ENCODE results near the gene AP2A2. TPM values are rescaled to one million over a fixed set of nuclear protein-coding genes. Genes with fewer than 3 reads are reported as not detected.

The AP2A2 gene
- total RNA-seq, 1 donor from 2014 or later: 78.1 TPM

DNA sequence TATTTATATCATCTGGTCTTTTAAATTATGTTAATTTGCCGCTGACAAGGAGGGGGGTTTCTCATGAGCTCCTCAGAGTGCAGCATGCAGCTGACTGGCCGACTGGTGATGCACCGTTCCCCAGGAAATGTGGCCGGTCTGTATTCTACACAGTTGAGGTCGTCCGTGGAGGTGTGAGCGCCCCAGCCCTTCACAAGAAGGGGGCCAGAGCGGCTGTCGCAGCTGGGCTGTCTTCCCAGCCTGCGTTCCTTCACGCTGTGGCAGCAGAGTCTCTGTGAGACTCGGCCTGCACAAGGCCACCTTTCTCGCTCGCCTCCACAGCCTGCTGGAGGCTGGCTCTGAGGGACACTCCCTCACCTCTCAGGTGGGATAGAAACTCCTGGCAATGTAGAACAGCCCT lies 43.2 kb downstream of the AP2A2 start:
- H3K9me3 Mint-ChIP-seq: no peaks in the 10 kb centered on the region
- no peak overlapping the region for H3K4me3 Mint-ChIP-seq
- no peaks in the 10 kb centered on the region for H3K27me3 Mint-ChIP-seq (ENCODE audit: low read depth)
- no peak overlapping the region for H3K27ac Mint-ChIP-seq (ENCODE audit: unreplicated experiment)
- H3K36me3 Mint-ChIP-seq (ENCODE audit: low read depth): peaks cover 14% of the 10 kb centered on the region
- TF ChIP-seq, protein P1, sequence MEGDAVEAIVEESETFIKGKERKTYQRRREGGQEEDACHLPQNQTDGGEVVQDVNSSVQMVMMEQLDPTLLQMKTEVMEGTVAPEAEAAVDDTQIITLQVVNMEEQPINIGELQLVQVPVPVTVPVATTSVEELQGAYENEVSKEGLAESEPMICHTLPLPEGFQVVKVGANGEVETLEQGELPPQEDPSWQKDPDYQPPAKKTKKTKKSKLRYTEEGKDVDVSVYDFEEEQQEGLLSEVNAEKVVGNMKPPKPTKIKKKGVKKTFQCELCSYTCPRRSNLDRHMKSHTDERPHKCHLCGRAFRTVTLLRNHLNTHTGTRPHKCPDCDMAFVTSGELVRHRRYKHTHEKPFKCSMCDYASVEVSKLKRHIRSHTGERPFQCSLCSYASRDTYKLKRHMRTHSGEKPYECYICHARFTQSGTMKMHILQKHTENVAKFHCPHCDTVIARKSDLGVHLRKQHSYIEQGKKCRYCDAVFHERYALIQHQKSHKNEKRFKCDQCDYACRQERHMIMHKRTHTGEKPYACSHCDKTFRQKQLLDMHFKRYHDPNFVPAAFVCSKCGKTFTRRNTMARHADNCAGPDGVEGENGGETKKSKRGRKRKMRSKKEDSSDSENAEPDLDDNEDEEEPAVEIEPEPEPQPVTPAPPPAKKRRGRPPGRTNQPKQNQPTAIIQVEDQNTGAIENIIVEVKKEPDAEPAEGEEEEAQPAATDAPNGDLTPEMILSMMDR (conservative IDR thresholded peaks at IDR 0.05): no peak
- no peaks in the 10 kb centered on the region for H3K4me1 Mint-ChIP-seq
- no peak for DNase-seq (ENCODE audit: low read depth, low spot score)

DNA sequence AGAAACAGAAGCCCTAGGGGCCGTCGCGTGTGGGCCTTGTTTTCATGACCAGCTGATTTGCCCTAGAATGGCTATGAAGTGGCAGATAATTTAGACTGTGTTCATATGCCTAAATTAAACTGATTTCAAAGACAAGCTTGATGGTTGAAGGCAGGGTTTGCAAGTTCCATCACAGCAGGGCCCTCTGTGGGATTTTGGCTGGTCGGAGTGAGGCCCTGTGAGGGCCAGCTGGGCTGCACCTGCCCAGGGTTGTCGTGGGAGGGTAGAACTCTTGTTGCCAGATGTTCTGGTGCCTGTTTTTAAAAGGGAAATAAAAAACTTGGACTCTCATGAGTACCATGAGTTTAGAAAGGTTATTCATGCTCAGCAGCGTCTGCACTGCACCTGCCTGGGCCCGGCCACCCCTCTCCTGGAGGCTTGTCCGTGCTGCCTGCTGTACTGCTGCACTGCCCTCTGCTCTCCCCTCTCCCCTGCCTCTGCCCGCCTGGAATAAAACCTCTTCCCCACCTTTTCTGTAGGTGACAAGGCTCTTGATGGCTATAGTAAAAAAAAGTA lies 44.1 kb downstream of the AP2A2 start:
- Mint-ChIP-seq H3K4me1 (no peaks in the 10 kb centered on the region), H3K4me3 (no peak overlapping the region), H3K27me3 (ENCODE audit: low read depth) (no peaks in the 10 kb centered on the region), H3K36me3 (ENCODE audit: low read depth) (peaks cover 5% of the 10 kb centered on the region), H3K27ac (ENCODE audit: unreplicated experiment) (no peak overlapping the region), H3K9me3 (no peaks in the 10 kb centered on the region)
- TF ChIP-seq, protein P1 (conservative IDR thresholded peaks at IDR 0.05): no peak
- DNase-seq (ENCODE audit: low read depth, low spot score): no peak

DNA sequence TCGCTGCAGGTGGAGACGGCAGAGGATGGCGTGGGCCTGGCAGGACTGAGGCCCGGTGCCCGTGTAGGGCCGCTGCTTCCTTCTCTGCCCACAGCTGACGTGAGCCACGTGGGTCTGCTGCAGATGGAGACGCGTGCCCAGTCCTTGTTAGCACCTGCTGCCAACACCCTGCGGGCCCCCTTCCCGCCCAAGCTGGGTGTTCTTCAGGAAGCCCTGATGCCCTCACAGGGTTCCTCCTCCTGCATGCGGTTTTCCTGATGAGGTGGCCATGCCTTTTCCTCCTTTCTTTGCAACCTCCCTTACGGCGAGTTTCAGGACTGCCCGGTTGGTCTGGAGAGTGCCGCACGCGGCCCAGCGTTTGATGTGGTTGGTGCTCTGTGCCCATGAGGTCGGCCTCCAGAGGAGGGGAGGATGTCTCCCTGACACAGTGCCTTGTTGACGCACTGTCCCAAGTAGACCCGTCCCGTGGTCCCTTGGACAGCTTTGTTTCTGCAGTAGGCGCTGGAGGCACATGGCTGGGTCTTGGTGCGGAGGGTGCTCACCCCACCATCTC lies 44.7 kb downstream of the AP2A2 start:
- TF ChIP-seq, protein P1 (conservative IDR thresholded peaks at IDR 0.05): no peak
- Mint-ChIP-seq H3K9me3 (no peaks in the 10 kb centered on the region), H3K4me3 (no peak overlapping the region), H3K27ac (ENCODE audit: unreplicated experiment) (no peak overlapping the region), H3K27me3 (ENCODE audit: low read depth) (no peaks in the 10 kb centered on the region), H3K36me3 (ENCODE audit: low read depth) (peaks cover 5% of the 10 kb centered on the region), H3K4me1 (no peaks in the 10 kb centered on the region)
- no peak for DNase-seq (ENCODE audit: low read depth, low spot score)

DNA sequence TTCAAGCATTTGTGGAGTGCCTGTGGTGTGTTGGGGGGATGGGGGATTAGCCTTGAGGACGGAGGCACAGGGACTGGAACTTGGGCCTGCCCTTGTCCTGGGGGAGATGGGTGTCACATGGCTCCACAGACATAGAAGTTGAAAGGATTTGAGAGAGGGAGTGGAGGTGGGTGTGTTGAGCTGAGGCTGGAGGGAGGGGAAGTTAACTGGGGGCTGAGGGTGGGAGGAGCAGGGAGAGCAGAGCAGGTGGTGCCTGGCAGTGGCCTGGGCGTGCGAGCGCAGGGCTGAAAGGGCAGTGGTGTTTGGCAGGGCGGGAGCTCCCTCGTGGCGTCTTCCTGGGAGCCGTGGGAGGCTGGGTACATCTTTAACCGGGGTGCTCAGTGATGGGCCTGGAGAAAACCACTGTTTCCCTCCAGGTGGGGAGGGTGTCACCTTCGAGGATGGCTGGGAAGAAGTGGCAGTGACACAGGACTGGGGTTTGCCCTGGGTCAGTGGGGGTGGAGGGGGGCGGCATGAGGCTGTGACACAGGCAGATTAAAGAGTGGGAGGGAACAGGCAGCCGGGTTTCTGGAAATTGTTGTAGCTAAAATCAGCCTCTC lies 45.5 kb downstream of the AP2A2 start:
- Mint-ChIP-seq H3K27me3 (ENCODE audit: low read depth) (no peaks in the 10 kb centered on the region), H3K27ac (ENCODE audit: unreplicated experiment) (no peak overlapping the region), H3K4me3 (no peak overlapping the region), H3K36me3 (ENCODE audit: low read depth) (peaks cover 3% of the 10 kb centered on the region), H3K9me3 (no peaks in the 10 kb centered on the region), H3K4me1 (peaks cover 5% of the 10 kb centered on the region)
- TF ChIP-seq, protein P1 (conservative IDR thresholded peaks at IDR 0.05): no peak
- DNase-seq (ENCODE audit: low read depth, low spot score): no peak

DNA sequence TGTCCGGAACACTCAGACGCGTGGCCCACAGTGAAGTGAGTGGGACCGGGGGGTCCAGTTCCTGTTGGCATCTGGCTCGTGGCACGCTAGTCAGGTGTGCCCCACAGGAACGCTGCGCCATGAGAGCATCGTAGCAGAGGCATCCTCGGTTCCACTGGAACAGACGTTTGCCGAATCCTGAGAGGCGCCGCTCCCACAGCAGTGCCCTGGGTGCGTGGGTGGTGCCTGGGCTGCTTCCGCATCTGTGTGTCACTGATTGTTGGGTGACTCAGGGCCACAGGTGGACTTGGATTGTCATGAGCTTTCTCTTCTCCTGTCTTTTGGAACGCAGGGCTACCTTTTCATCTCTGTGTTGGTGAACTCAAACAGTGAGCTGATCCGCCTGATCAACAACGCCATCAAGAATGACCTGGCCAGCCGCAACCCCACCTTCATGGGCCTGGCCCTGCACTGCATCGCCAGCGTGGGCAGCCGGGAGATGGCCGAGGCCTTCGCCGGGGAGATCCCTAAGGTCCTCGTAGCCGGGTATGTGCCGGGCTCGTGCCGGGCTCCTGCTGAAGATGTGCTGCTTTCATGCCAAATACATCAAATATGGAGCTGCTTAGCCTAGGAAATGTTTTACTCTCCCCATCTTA lies 46.2 kb downstream of the AP2A2 start:
- Mint-ChIP-seq H3K27ac (ENCODE audit: unreplicated experiment) (no peak overlapping the region), H3K27me3 (ENCODE audit: low read depth) (no peaks in the 10 kb centered on the region), H3K4me1 (peaks cover 5% of the 10 kb centered on the region), H3K4me3 (no peak overlapping the region), H3K36me3 (ENCODE audit: low read depth) (peaks cover 3% of the 10 kb centered on the region), H3K9me3 (no peaks in the 10 kb centered on the region)
- TF ChIP-seq, protein P1 (conservative IDR thresholded peaks at IDR 0.05): no peak
- no peak for DNase-seq (ENCODE audit: low read depth, low spot score)
